PC-9 (cell line): ENCODE data around the gene PLEKHM2. TPM values are rescaled to one million over a fixed set of nuclear protein-coding genes. Genes with fewer than 3 reads are reported as not detected.
A peak's percentile ranks its signal among the peaks of the same experiment; 100 is the strongest.

Experiments
- BruUV-seq: library from RNA; stranded (reverse); fragments of 400-500 nt; replicated peaks from 2 replicates; lab custom pipeline; 2021; lab: Mats Ljungman, UMichigan
- CTCF ChIA-PET: fragments of 300-600 bp; sonication (Branson Sonifier 250); formaldehyde crosslinking; loops from one replicate; lab custom pipeline; 2022; ENCODE audit warnings: antibody characterized with exemption; lab: Charles Lee
- POLR2A ChIA-PET: fragments of 300-600 bp; sonication (Branson Sonifier 250); formaldehyde crosslinking; loops from one replicate; lab custom pipeline; 2022; ENCODE audit warnings: antibody characterized with exemption; ENCODE audit not compliant: unreplicated experiment; lab: Charles Lee
- DNase-seq, 2 experiments: peaks; one replicate each; pipeline versions ENCODE4 v3.0.0 to v3.0.0-alpha.2; 2015 to 2022; ENCODE audit warnings: mixed read lengths in 1 of 2
- H2AFZ ChIP-seq: fragments of 200-600 bp; sonication (generic); 2 replicates; pipeline ENCODE4 v1.8.1; 2017; ENCODE audit warnings: antibody characterized with exemption
- H3F3A ChIP-seq: fragments of 200-600 bp; sonication (generic); 2 replicates; pipeline ENCODE4 v1.8.1; 2017; ENCODE audit warnings: antibody characterized with exemption, mild to moderate bottlenecking, low read depth; ENCODE audit not compliant: insufficient read depth
- H3K27ac ChIP-seq: fragments of 200-600 bp; sonication (generic); 2 replicates; pipeline ENCODE4 v1.6.1; 2016; ENCODE audit warnings: mixed run types
- H3K27me3 ChIP-seq: fragments of 200-600 bp; sonication (generic); 2 replicates; pipeline ENCODE4 v1.6.1; 2016; ENCODE audit warnings: low read depth, mixed run types; ENCODE audit not compliant: insufficient read depth
- H3K36me3 ChIP-seq: fragments of 200-600 bp; sonication (generic); 2 replicates; pipeline ENCODE4 v1.6.1; 2016; ENCODE audit warnings: low read depth, mixed run types
- H3K4me1 ChIP-seq: fragments of 200-600 bp; sonication (generic); replicated peaks from 2 replicates; pipeline ENCODE4 v1.6.1; 2016; ENCODE audit warnings: mixed run types; ENCODE audit not compliant: insufficient read depth
- H3K4me2 ChIP-seq: fragments of 200-600 bp; sonication (generic); 2 replicates; pipeline ENCODE4 v1.6.1; 2017; ENCODE audit warnings: mixed run types
- H3K4me3 ChIP-seq: fragments of 200-600 bp; sonication (generic); 2 replicates; pipeline ENCODE4 v1.6.1; 2016; ENCODE audit warnings: mixed run types
- H3K79me2 ChIP-seq: fragments of 200-600 bp; sonication (generic); 2 replicates; pipeline ENCODE4 v1.6.1; 2017; ENCODE audit warnings: low read depth, mixed run types
- H3K9me2 ChIP-seq: fragments of 200-600 bp; sonication (generic); 2 replicates; pipeline ENCODE4 v1.8.1; 2017; ENCODE audit warnings: mild to moderate bottlenecking; ENCODE audit not compliant: insufficient read depth
- H3K9me3 ChIP-seq: fragments of 200-600 bp; sonication (generic); 2 replicates; pipeline ENCODE4 v1.8.1; 2016; ENCODE audit warnings: low read depth; ENCODE audit not compliant: insufficient read depth
- H4K20me1 ChIP-seq: fragments of 200-600 bp; sonication (generic); 2 replicates; pipeline ENCODE4 v1.8.1; 2017; ENCODE audit not compliant: insufficient read depth
- EZH2 ChIP-seq: fragments of 200-600 bp; sonication (generic); IDR thresholded peaks from 2 replicates; pipeline ENCODE4 v1.8.0; 2017; ENCODE audit warnings: antibody characterized with exemption, low read depth
- intact Hi-C: fragments of 100-400 bp; cut with micrococcal nuclease; formaldehyde crosslinking; loops from one replicate; pipeline ENCODE4 v1.10.0; 2022; ENCODE audit not compliant: unreplicated experiment
- total RNA-seq: library from RNA; stranded (reverse); gene quantifications from 2 replicates; pipeline ENCODE4 v1.2.3, GENCODE V29; 2021
- TF ChIP-seq, protein P1 (sequence below): fragments of 200-600 bp; sonication (generic); conservative IDR thresholded peaks from 2 replicates; pipeline ENCODE4 v1.6.1; 2017; ENCODE audit warnings: mixed run types, antibody characterized with exemption, mild to moderate bottlenecking, moderate library complexity

PLEKHM2 gene
- total RNA-seq, 1 experiment from 2014 or later = 45.9 TPM

DNA sequence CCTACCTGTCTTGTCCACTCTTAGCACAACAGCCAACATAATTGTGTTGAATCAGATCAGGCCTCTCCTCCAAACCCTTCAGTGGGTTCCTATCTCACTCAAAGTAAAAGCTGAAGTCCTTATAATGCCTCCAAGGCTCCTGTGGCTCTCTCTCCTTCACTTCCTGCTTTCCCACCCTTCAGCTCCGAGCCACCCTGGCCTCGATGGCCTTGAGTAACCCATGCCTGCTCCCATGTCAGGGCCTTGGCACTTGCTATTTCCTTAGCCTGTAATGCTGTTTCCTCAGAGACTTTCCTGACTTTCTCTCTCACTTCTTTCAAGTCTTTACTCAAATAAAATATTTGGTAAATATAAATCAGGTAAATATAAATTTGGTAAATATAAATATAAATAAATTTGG, 8.1 kb upstream of the PLEKHM2 start:
- H3K27ac ChIP-seq = no peak overlapping the region
- no peak overlapping the region for H2AFZ ChIP-seq
- POLR2A ChIA-PET = no interaction called here
- intact Hi-C loops = no loop called here
- peaks cover 25% of the 10 kb centered on the region for H3K4me1 ChIP-seq
- CTCF ChIA-PET = no interaction called here
- DNase-seq = no peak
- no peaks in the 10 kb centered on the region for H3K9me3 ChIP-seq
- H3K79me2 ChIP-seq = no peaks in the 10 kb centered on the region; the same call in 1 of the 2 replicates
- H3K9me2 ChIP-seq = no peaks in the 10 kb centered on the region
- no peaks in the 10 kb centered on the region for H3K36me3 ChIP-seq
- no TSS peak for BruUV-seq
- H3K4me2 ChIP-seq = no peak overlapping the region
- no peak overlapping the region for H3K4me3 ChIP-seq
- H3F3A ChIP-seq = peaks cover 20% of the 10 kb centered on the region
- H4K20me1 ChIP-seq = no peaks in the 10 kb centered on the region
- no peaks in the 10 kb centered on the region for H3K27me3 ChIP-seq
- TF ChIP-seq EZH2 = no peak
- TF ChIP-seq, protein P1, sequence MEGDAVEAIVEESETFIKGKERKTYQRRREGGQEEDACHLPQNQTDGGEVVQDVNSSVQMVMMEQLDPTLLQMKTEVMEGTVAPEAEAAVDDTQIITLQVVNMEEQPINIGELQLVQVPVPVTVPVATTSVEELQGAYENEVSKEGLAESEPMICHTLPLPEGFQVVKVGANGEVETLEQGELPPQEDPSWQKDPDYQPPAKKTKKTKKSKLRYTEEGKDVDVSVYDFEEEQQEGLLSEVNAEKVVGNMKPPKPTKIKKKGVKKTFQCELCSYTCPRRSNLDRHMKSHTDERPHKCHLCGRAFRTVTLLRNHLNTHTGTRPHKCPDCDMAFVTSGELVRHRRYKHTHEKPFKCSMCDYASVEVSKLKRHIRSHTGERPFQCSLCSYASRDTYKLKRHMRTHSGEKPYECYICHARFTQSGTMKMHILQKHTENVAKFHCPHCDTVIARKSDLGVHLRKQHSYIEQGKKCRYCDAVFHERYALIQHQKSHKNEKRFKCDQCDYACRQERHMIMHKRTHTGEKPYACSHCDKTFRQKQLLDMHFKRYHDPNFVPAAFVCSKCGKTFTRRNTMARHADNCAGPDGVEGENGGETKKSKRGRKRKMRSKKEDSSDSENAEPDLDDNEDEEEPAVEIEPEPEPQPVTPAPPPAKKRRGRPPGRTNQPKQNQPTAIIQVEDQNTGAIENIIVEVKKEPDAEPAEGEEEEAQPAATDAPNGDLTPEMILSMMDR = no peak

DNA sequence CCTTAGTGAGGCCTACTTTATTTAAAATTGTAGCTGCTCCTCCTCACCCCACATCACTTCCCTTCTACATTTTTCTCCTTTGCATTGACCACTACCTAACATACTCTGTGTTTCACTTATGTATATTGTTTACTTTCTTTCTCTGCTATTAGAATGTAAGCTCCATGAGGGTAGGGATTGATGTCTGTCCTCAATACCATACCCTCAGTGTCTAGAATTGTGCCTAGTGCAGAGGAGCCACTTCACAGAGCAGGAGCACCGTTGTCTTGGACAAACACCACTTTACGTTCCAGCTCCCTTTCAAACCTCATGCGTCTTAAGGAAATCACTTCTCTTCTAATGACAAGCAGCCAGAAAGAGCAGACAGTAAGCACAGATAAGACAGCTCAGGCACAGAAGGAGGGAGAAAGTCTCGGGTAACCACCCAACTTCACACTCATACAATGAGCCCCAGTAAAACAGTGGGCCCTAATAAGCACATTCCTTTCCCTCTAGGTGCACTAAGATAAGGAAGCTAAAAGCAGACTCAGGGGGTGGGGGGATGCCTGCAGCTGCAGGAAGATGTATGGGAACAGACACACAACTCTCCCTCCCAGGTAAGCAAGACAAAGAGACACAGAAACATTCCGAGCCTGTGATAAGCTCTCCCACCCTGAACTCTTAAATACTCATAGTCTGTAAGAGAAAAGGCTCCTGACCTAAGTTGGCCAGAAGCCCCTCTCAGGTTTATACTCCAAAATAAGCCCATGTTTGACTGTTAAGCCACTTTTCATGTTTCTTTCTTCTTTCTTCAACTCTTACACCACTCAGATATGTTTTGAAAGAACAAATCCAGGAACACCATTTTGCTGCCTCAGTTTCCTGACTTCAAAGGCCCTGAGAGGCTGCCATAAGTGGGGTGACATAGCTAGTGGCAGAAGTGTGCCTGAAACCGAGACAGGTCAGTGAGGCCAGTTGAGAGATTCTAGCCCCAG, 7.1 kb upstream of the PLEKHM2 start:
- no peak for DNase-seq
- Histone ChIP-seq H3K4me2 (no peak overlapping the region), H3K4me3 (no peak overlapping the region), H3K9me3 (no peaks in the 10 kb centered on the region), H3K9me2 (no peaks in the 10 kb centered on the region), H3F3A (peaks cover 29% of the 10 kb centered on the region), H3K27me3 (no peaks in the 10 kb centered on the region), H3K36me3 (no peaks in the 10 kb centered on the region), H3K4me1 (peaks cover 34% of the 10 kb centered on the region), H4K20me1 (no peaks in the 10 kb centered on the region), H2AFZ (no peak overlapping the region), H3K79me2 (no peaks in the 10 kb centered on the region; the same call in 1 of the 2 replicates), H3K27ac (no peak overlapping the region)
- POLR2A ChIA-PET = interaction anchor here (0.5 to 0.6 kb wide), 2 partner anchors 35 to 150 kb away, joined by 4 to 6 read pairs; partner anchors contain the start of gene DNAJC16
- intact Hi-C loops = no loop called here
- CTCF ChIA-PET = no interaction called here
- no peak for TF ChIP-seq EZH2
- TF ChIP-seq, protein P1 = no peak
- no TSS peak for BruUV-seq

- Histone ChIP-seq H3K27ac (peak overlapping the region; percentile 49), H3K4me3 (no peak overlapping the region), H3K9me3 (no peaks in the 10 kb centered on the region), H3F3A (peaks cover 42% of the 10 kb centered on the region), H3K79me2 (no peaks in the 10 kb centered on the region; the same call in 1 of the 2 replicates), H3K4me2 (no peak overlapping the region), H3K36me3 (no peaks in the 10 kb centered on the region), H2AFZ (no peak overlapping the region), H3K27me3 (no peaks in the 10 kb centered on the region), H4K20me1 (no peaks in the 10 kb centered on the region), H3K4me1 (peaks cover 50% of the 10 kb centered on the region), H3K9me2 (no peaks in the 10 kb centered on the region)
- POLR2A ChIA-PET = interaction anchor here (0.6 to 1.0 kb wide), 2 partner anchors 21 to 152 kb away, joined by 4 to 9 read pairs; partner anchors contain the start of gene DNAJC16
- intact Hi-C loops = no loop called here
- no TSS peak for BruUV-seq
- no peak for TF ChIP-seq EZH2
- TF ChIP-seq, protein P1 = no peak
- peak; percentile 67 to 84 for DNase-seq
- CTCF ChIA-PET = no interaction called here
Measured at GRCh38 chr1:15678578-15678977, 5.5 kb upstream of the PLEKHM2 start.
